Urinary bladder (tissue), 4 donors: ENCODE data around the gene SH2D3C. TPM values are rescaled to one million over a fixed set of nuclear protein-coding genes. Genes with fewer than 3 reads are reported as not detected.

ENCODE experiments used
- DNase-seq: peaks from one replicate; pipeline ENCODE4 v3.0.0-alpha.2; 2015; ENCODE audit errors: extremely low spot score
- H3K27ac ChIP-seq: one replicate; pipeline ENCODE4 v1.5.1; 2013; ENCODE audit warnings: low read depth, mild to moderate bottlenecking, moderate library complexity
- H3K36me3 ChIP-seq: one replicate; pipeline ENCODE4 v1.6.1; 2013; ENCODE audit warnings: mild to moderate bottlenecking, moderate library complexity; ENCODE audit not compliant: insufficient read depth
- H3K4me1 ChIP-seq: one replicate; pipeline ENCODE4 v1.6.1; 2013; ENCODE audit warnings: mild to moderate bottlenecking, moderate library complexity; ENCODE audit not compliant: insufficient read depth
- H3K4me3 ChIP-seq: one replicate; pipeline ENCODE4 v1.5.1; 2013; ENCODE audit warnings: low read depth, low read length
- WGBS: extraction: QIAGEN DNeasy Blood & Tissue Kit; methylation state at CpG from one replicate; pipeline ENCODE4 v1.1.7; 2013; 5-methylcytosine and 5-hydroxymethylcytosine counted together
- polyA plus RNA-seq: library from polyadenylated mRNA; stranded (reverse); fragments of 200-250 nt; gene quantifications from one replicate; pipeline ENCODE4 v1.2.3, GENCODE V29; 2013
- total RNA-seq: library from RNA; depleted of rRNA; stranded (reverse); fragments of >200 nt; gene quantifications from one replicate; pipeline ENCODE4 v1.2.3, GENCODE V29; 2014
- donor health status: healthy with polysubstance abuse.
- donor health status: healthy.

The SH2D3C gene
- total and polyA plus RNA-seq, 2 donors = 11.6 to 16.6 TPM

DNA sequence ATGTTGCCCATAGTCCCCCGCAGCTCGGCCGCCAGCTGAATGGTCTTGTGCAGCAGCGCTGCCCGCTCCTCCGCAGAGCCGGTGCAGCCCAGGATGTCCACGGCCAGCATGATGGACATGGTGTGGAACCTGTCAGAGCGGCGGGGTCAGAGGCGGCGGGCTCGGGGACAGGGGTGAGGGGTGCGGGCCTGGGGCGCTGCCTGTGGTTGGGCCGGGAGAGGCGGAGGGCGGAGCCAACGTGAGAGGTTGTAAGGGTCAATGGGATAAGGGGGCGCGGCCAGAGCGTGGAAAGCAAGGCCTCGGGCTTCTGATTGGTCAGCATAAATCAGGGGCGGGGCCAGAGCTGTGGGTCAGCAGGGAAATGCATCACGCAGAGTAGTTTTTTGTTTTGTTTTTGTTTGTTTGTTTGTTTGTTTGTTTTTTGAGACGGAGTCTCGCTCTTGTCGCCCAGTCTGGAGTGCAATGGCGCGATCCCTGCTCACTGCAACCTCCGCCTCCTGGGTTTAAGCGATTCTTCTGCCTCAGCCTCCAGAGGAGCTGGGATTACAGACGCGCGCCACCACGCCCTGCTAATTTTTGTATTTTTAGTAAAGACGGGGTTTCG, 36.5 kb downstream of the SH2D3C start:
- Histone ChIP-seq H3K4me3 (no peak overlapping the region), H3K36me3 (peaks cover 2% of the 10 kb centered on the region)

GRCh38 chr9:127739614-127740330, 38.7 kb downstream of the SH2D3C start:
- peaks cover 2% of the 10 kb centered on the region for H3K4me1 ChIP-seq
- DNase-seq = no peak
- no peak overlapping the region for H3K27ac ChIP-seq
- H3K4me3 ChIP-seq = no peak overlapping the region
- 82% methylated on average over 19 of the region's 19 CpGs for WGBS
- H3K36me3 ChIP-seq = peaks cover 2% of the 10 kb centered on the region

More for the DNA sequence above, 36.5 kb downstream of the SH2D3C start:
- DNase-seq = no peak
- Histone ChIP-seq H3K4me1 (peaks cover 2% of the 10 kb centered on the region), H3K27ac (no peak overlapping the region)
- WGBS = 26% methylated on average over 38 of the region's 38 CpGs

DNA sequence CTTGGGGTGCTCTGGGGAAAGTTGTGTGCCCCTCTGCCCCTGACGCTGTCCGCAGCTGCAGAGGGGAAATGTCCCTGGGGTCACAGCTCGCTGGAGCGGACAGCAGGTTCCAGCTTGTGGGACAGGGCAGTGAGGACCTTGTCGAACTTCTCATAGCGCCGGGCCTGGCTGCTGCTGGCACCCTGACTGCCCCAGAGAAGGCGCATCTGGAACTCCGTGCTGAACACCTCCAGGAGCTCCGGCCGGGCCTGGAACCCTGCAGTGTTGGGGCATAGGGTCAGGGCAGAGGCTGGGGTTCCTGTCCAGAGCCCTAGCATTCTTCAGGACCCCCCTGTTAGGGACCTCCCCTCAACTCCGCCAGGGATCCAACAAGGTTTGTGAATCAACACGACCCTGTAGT, 39.8 kb downstream of the SH2D3C start:
- Histone ChIP-seq H3K27ac (no peak overlapping the region), H3K4me3 (no peak overlapping the region), H3K4me1 (peaks cover 2% of the 10 kb centered on the region), H3K36me3 (peaks cover 2% of the 10 kb centered on the region)
- 85% methylated on average over 13 of the region's 13 CpGs for WGBS
- DNase-seq = no peak

- 26% methylated on average over 15 of the region's 15 CpGs for WGBS
- no peak for DNase-seq
- Histone ChIP-seq H3K36me3 (peaks cover 2% of the 10 kb centered on the region), H3K27ac (no peak overlapping the region), H3K4me3 (no peak overlapping the region), H3K4me1 (no peaks in the 10 kb centered on the region)
These were observed 42.8 kb downstream of the SH2D3C start for GRCh38 chr9:127735530-127736185.

GRCh38 chr9:127734747-127735529, 43.5 kb downstream of the SH2D3C start, which contains the start of gene TOR2A:
TSS of gene TOR2A (minus strand) at chr9:127735294. CDS start at chr9:127735270, 24 bp downstream.
- Histone ChIP-seq H3K4me1 (no peaks in the 10 kb centered on the region), H3K4me3 (peak within 1 kb of the TSS; percentile 55), H3K27ac (peak within 1 kb of the TSS; percentile 91), H3K36me3 (no peaks in the 10 kb centered on the region)
- DNase-seq = peak; percentile 94
- WGBS = under 1% methylated on average over 76 of the region's 76 CpGs

DNA sequence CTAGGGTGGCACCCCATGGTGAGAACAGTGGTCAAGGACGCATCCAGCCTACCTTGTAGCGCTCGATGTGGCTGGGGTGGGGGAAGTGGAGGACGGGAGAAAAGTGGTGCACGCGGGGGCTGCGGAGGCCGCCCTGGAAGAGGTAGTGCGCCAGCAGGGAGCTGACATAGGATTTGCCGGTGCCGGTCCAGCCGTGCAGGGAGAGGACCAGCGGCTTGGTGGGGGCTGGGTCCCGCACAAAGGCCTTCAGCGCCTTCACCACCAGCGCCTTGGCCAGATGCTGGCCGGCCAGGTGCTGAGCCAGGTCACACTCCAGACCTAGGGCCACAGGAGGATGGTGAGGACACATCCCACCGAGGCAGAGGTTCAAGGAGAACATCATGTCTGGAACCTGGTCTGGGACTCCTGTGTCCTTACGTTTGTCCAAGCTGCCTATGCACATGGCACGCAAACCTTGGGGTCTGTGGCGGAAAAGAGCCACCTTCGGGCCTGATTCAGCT, 44.2 kb downstream of the SH2D3C start:
- H3K4me3 ChIP-seq = peak overlapping the region; percentile 55
- H3K4me1 ChIP-seq = no peaks in the 10 kb centered on the region
- 38% methylated on average over 22 of the region's 22 CpGs for WGBS
- no peaks in the 10 kb centered on the region for H3K36me3 ChIP-seq
- DNase-seq = no peak
- H3K27ac ChIP-seq = no peak overlapping the region

DNA sequence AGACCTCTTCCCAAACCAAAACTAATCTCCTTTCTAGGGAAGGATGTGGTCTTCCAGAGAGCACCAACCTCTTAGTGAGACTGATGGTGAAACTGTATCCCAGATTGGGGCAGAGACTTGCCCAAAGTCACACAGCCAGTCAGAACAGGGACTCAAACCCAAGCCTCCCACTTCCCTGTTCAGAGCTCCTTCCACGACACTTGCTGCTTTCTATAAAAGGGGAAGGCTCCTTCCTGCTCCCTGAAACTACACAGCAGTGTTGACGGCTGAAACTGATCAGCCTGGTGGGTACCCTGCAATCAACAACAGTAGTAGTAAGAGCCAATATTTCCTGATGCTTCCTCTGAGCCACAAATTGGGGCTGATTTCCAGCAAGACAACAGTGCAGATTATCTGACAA, 44.9 kb downstream of the SH2D3C start:
- Histone ChIP-seq H3K4me3 (no peak overlapping the region), H3K4me1 (no peaks in the 10 kb centered on the region), H3K27ac (no peak overlapping the region), H3K36me3 (no peaks in the 10 kb centered on the region)
- 76% methylated on average over 2 of the region's 2 CpGs for WGBS
- no peak for DNase-seq

- DNase-seq = no peak
- no peaks in the 10 kb centered on the region for H3K36me3 ChIP-seq
- no peak overlapping the region for H3K27ac ChIP-seq
- no peaks in the 10 kb centered on the region for H3K4me1 ChIP-seq
- WGBS = 90% methylated on average over 21 of the region's 21 CpGs
- no peak overlapping the region for H3K4me3 ChIP-seq
These were observed 46.0 kb downstream of the SH2D3C start for GRCh38 chr9:127732444-127732843.

DNA sequence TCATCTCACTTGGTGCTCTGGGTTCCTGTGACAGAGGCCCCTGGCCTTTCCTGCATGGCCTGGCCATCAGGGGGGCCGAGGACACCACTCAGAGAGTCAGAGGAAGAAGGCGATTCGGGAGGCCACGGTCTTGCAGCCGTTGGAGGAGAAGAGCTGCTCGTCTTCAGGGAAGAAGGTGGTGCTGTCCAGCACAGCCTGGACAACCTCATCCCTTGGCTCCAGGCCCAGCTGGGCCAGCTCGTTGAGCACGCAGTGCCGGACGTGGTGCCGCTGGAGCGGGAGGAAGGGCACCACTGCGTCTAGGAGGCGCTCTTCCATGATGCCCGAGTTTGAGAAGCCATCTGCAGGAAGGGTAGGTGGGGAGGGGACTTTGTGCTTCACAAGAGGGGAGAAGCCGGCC, 46.5 kb downstream of the SH2D3C start:
- H3K27ac ChIP-seq = no peak overlapping the region
- no peaks in the 10 kb centered on the region for H3K4me1 ChIP-seq
- no peaks in the 10 kb centered on the region for H3K36me3 ChIP-seq
- H3K4me3 ChIP-seq = no peak overlapping the region
- no peak for DNase-seq
- WGBS = 56% methylated on average over 16 of the region's 16 CpGs

DNA sequence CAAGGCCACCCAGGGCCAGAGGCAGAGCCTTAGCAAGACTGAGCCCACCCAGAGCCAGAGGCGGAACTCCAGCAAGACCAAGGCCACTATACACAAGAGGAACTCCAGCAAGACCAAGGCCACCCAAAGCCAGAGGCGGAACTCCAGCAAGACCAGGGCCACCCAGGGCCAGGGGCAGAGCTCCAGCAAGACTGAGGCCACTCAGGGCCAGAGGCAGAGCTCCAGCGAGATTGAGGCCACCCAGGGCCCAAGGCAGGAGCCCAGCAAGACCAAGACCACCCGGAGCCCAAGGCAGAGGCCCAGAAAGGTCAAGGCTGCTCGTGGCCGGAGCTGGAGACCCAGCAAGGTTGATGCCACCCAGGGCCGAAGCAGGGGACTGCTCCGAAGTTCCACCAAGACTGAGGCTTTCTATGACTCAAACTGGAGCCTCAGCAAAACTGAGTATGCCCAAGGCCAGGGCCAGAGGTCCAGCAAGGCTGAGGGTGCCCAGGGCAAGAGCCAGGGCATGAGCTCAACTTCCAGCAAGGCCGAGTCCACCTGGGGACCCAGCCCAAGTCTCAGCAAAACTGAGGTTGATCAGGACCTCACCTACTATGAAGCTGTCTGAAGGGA, 47.6 kb downstream of the SH2D3C start:
- Histone ChIP-seq H3K27ac (no peak overlapping the region), H3K4me1 (no peaks in the 10 kb centered on the region), H3K4me3 (no peak overlapping the region), H3K36me3 (no peaks in the 10 kb centered on the region)
- WGBS = 89% methylated on average over 9 of the region's 9 CpGs
- no peak for DNase-seq

- no peaks in the 10 kb centered on the region for H3K36me3 ChIP-seq
- no peaks in the 10 kb centered on the region for H3K4me1 ChIP-seq
- WGBS = 85% methylated on average over 9 of the region's 9 CpGs
- no peak for DNase-seq
- H3K27ac ChIP-seq = no peak overlapping the region
- no peak overlapping the region for H3K4me3 ChIP-seq
These were observed 48.2 kb downstream of the SH2D3C start for GRCh38 chr9:127730262-127730661.

GRCh38 chr9:127729522-127730256, 48.8 kb downstream of the SH2D3C start:
- no peak for DNase-seq
- H3K4me3 ChIP-seq = no peak overlapping the region
- no peak overlapping the region for H3K27ac ChIP-seq
- H3K4me1 ChIP-seq = no peaks in the 10 kb centered on the region
- 88% methylated on average over 18 of the region's 18 CpGs for WGBS
- no peaks in the 10 kb centered on the region for H3K36me3 ChIP-seq
